ENCODE results near the gene IRF2BP2. TPM values are rescaled to one million over a fixed set of nuclear protein-coding genes. Genes with fewer than 3 reads are reported as not detected.
A peak's percentile ranks its signal among the peaks of the same experiment; 100 is the strongest.

IRF2BP2 gene
- total RNA-seq, 2 donors from 2014 or later, result 82.7 to 83.3 TPM

GRCh38 chr1:234611847-234612351 lies 1.9 kb upstream of the IRF2BP2 start:
- 22 to 33% methylated on average over 7 of the region's 7 CpGs for WGBS, 2 donors
- H3K36me3 ChIP-seq (replicated peaks in 1 of 2; ENCODE audit: insufficient read depth in 1 of 2, low read depth in 2 of 2), result peaks cover 3 to 4% of the 10 kb centered on the region in 2 donors
- ATAC-seq (no peak), DNase-seq (peak; percentile 55 to 71 (median 60))
- H3K4me1 ChIP-seq, result peaks cover 56% of the 10 kb centered on the region
- intact Hi-C loops (cut with DNase I), result no loop called here
- H3K4me3 ChIP-seq, result no peak overlapping the region
- peak overlapping the region; percentile 97 to 100 (median 100) for H3K27ac ChIP-seq
- H3K27me3 ChIP-seq, result no peaks in the 10 kb centered on the region
- TF ChIP-seq CTCF (IDR thresholded peaks at IDR 0.05), result peak in 1 of 7 experiments; percentile 4
- TF ChIP-seq POLR2A (IDR thresholded peaks at IDR 0.05), result no peak
- H3K9me3 ChIP-seq, result no peaks in the 10 kb centered on the region

- intact Hi-C loops (cut with DNase I), result no loop called here
- ATAC-seq, result peak; percentile 42
- H3K9me3 ChIP-seq, result no peaks in the 10 kb centered on the region
- H3K27me3 ChIP-seq, result no peaks in the 10 kb centered on the region
- peak in 3 of 7 experiments; percentile 25 to 30 (median 28) for TF ChIP-seq CTCF (IDR thresholded peaks at IDR 0.05)
- TF ChIP-seq POLR2A (IDR thresholded peaks at IDR 0.05), result peak in 2 of 3 donors; percentile 55 to 85
- DNase-seq, result peak in 1 of 4 donors; percentile 88
- H3K36me3 ChIP-seq (replicated peaks in 1 of 2; ENCODE audit: insufficient read depth in 1 of 2, low read depth in 2 of 2), result peaks cover 3 to 4% of the 10 kb centered on the region in 2 donors
- H3K4me3 ChIP-seq, result no peak overlapping the region
- peak overlapping the region; percentile 97 to 100 (median 100) for H3K27ac ChIP-seq
- H3K4me1 ChIP-seq, result peaks cover 51% of the 10 kb centered on the region
- 1 to 3% methylated on average over 8 to 20 of the region's 22 CpGs for whole genome bisulfite sequencing, 2 donors
Measured at GRCh38 chr1:234611225-234611846, 1.4 kb upstream of the IRF2BP2 start.

GRCh38 chr1:234610666-234611224 lies 767 bp upstream of the IRF2BP2 start:
- ATAC-seq, result peak; percentile 70
- Histone ChIP-seq H3K4me1 (peaks cover 45% of the 10 kb centered on the region), H3K27ac (peak overlapping the region; percentile 97 to 100 (median 100)), H3K27me3 (no peaks in the 10 kb centered on the region), H3K4me3 (no peak overlapping the region), H3K36me3 (replicated peaks in 1 of 2; ENCODE audit: insufficient read depth in 1 of 2, low read depth in 2 of 2) (peaks cover 3 to 4% of the 10 kb centered on the region in 2 donors), H3K9me3 (no peaks in the 10 kb centered on the region)
- 0% methylated on average over 2 to 44 of the region's 71 CpGs for WGBS, 2 donors
- TF ChIP-seq POLR2A (IDR thresholded peaks at IDR 0.05), result peak; percentile 91 to 98 (median 97)
- TF ChIP-seq CTCF (IDR thresholded peaks at IDR 0.05), result peak in 4 of 7 experiments; percentile 21 to 43 (median 35)
- intact Hi-C loops (cut with DNase I), result no loop called here
- peak; percentile 96 to 97 (median 96) for DNase-seq

- 0% methylated on average over 14 of the region's 67 CpGs; no CpG with 5 or more reads in 1 of the 2 donors for WGBS, 2 donors
- Histone ChIP-seq H3K27me3 (no peaks in the 10 kb centered on the region), H3K9me3 (no peaks in the 10 kb centered on the region), H3K4me1 (peaks cover 36% of the 10 kb centered on the region), H3K4me3 (no peak overlapping the region), H3K36me3 (replicated peaks in 1 of 2; ENCODE audit: insufficient read depth in 1 of 2, low read depth in 2 of 2) (peaks cover 3 to 4% of the 10 kb centered on the region in 2 donors), H3K27ac (peak overlapping the region; percentile 100)
- DNase-seq (peak in 1 of 4 donors; percentile 29), ATAC-seq (no peak)
- TF ChIP-seq CTCF (IDR thresholded peaks at IDR 0.05), result no peak
- TF ChIP-seq POLR2A (IDR thresholded peaks at IDR 0.05), result no peak
- intact Hi-C loops (cut with DNase I), result no loop called here
Measured at GRCh38 chr1:234609691-234610042, 311 bp downstream of the IRF2BP2 start.
